Measurements from ENCODE around the gene PRR20G.

Gene PRR20G

DNA sequence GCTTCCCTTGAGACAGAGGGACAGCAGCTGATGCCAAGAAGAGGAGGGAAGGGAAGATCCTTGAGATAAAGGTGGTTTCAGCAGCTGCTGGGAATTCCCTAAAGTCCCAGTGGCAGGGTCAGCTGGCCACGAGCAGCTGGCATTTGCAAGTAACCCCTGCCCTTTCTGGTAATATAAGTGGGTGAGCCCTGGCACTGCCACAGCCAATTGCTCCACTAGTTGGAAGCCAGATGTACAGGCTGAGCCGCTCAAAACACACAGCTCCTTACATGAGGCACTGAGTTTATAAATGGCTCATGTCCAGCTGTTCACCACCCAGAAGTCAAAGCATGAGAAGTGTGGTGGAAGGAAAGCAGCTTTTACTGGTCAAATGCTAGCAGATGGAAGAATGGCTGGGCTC, 35.4 kb downstream of the PRR20G start:
- Histone ChIP-seq H3K9me3 (ENCODE audit: control insufficient read depth, low read depth, low read length) (peaks cover 24% of the 10 kb centered on the region), H3K9ac (ENCODE audit: low read length) (no peak overlapping the region), H3K27me3 (ENCODE audit: control insufficient read depth, insufficient read depth, low read length) (no peaks in the 10 kb centered on the region), H3K36me3 (ENCODE audit: control insufficient read depth, low read depth, low read length) (no peaks in the 10 kb centered on the region), H3K4me3 (ENCODE audit: low read length) (no peak overlapping the region), H3K27ac (ENCODE audit: low read length) (no peak overlapping the region), H3K4me1 (ENCODE audit: control insufficient read depth, low read depth, low read length) (no peaks in the 10 kb centered on the region)

DNA sequence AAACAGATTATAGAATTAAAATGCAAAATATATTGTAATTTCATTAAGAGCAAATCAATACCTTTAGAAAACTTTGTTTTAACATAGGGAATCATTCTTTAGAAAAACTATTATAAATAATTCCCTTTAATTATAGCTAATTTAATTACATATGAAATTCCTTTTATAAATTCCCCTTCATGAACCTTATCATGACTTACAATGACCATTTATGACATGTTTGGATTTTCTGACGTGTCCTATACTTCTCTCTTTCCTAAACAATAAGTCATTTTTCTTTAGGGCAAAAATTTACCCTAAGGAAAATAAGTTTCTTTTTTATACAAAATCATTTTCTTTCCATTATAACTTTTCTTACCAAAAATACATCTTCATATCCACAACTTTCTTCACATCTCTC, 37.8 kb downstream of the PRR20G start:
- no peaks in the 10 kb centered on the region for H3K27me3 ChIP-seq (ENCODE audit: control insufficient read depth, insufficient read depth, low read length)
- no peak overlapping the region for H3K27ac ChIP-seq (ENCODE audit: low read length)
- no peaks in the 10 kb centered on the region for H3K4me1 ChIP-seq (ENCODE audit: control insufficient read depth, low read depth, low read length)
- H3K4me3 ChIP-seq (ENCODE audit: low read length): no peak overlapping the region
- peaks cover 35% of the 10 kb centered on the region for H3K9me3 ChIP-seq (ENCODE audit: control insufficient read depth, low read depth, low read length)
- H3K36me3 ChIP-seq (ENCODE audit: control insufficient read depth, low read depth, low read length): no peaks in the 10 kb centered on the region
- no peak overlapping the region for H3K9ac ChIP-seq (ENCODE audit: low read length)

DNA sequence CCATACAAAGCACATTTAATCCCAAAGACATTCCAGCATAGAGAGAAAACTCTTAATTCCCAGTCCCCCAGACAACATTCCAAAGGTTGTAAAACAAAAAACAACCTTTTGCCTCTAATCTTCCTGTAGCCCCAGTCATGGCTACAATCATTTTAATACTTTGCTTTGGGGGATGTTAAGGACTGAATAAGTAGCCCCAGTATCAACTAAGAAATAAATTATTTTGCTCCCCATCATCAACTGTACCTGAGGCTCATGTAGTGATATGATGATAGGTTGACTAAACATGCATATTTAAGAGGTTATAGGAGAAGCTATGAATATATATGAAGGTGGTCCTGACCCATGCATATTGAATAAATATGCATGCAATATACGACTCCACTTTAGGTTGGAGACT, 40.6 kb downstream of the PRR20G start:
- Histone ChIP-seq H3K27ac (ENCODE audit: low read length) (no peak overlapping the region), H3K36me3 (ENCODE audit: control insufficient read depth, low read depth, low read length) (no peaks in the 10 kb centered on the region), H3K4me1 (ENCODE audit: control insufficient read depth, low read depth, low read length) (no peaks in the 10 kb centered on the region), H3K27me3 (ENCODE audit: control insufficient read depth, insufficient read depth, low read length) (no peaks in the 10 kb centered on the region), H3K4me3 (ENCODE audit: low read length) (no peak overlapping the region), H3K9ac (ENCODE audit: low read length) (no peak overlapping the region), H3K9me3 (ENCODE audit: control insufficient read depth, low read depth, low read length) (peaks cover 41% of the 10 kb centered on the region)

DNA sequence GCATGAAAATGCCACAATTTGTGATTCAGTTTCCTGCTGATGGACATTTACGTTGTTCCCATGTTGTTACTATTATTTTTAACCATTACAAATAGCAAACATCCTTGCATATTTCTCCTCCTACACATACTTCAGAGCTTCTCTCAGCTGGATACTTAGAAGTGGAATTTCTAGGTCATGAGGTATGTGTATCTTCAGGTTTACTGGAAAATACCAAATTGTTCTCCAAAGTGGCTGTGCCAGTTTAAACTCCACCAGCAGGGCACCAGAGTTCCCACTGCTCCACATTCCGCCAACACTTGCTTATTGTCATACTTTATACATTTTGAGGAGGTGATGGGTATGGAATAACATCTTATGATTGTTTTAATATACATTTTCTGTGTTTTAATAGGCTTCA, 49.2 kb downstream of the PRR20G start:
- H3K9me3 ChIP-seq (ENCODE audit: control insufficient read depth, low read depth, low read length): no peaks in the 10 kb centered on the region
- no peak overlapping the region for H3K27ac ChIP-seq (ENCODE audit: low read length)
- no peak overlapping the region for H3K4me3 ChIP-seq (ENCODE audit: low read length)
- H3K4me1 ChIP-seq (ENCODE audit: control insufficient read depth, low read depth, low read length): no peaks in the 10 kb centered on the region
- H3K36me3 ChIP-seq (ENCODE audit: control insufficient read depth, low read depth, low read length): no peaks in the 10 kb centered on the region
- no peak overlapping the region for H3K9ac ChIP-seq (ENCODE audit: low read length)
- no peaks in the 10 kb centered on the region for H3K27me3 ChIP-seq (ENCODE audit: control insufficient read depth, insufficient read depth, low read length)

DNA sequence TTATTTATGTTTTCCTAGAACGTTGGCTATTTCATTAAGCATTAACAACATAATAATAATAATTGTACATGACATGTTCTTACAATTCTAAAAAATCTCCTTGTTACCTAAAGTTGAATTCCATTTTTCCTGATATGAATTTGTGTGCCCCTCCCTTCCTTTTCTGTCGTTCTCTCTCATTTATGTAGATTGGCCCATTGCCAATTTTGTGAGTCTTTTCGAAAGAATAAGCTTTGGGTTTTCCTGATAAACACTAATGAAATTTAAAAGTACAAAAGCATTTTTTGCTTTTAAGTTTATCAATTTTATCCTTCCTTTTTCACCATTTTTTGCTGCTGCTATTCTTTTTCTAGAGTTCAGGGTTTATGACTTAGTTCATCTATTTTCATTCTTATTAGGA, 50.0 kb downstream of the PRR20G start:
- Histone ChIP-seq H3K27me3 (ENCODE audit: control insufficient read depth, insufficient read depth, low read length) (no peaks in the 10 kb centered on the region), H3K4me3 (ENCODE audit: low read length) (no peak overlapping the region), H3K36me3 (ENCODE audit: control insufficient read depth, low read depth, low read length) (no peaks in the 10 kb centered on the region), H3K4me1 (ENCODE audit: control insufficient read depth, low read depth, low read length) (no peaks in the 10 kb centered on the region), H3K27ac (ENCODE audit: low read length) (no peak overlapping the region), H3K9ac (ENCODE audit: low read length) (no peak overlapping the region), H3K9me3 (ENCODE audit: control insufficient read depth, low read depth, low read length) (no peaks in the 10 kb centered on the region)

DNA sequence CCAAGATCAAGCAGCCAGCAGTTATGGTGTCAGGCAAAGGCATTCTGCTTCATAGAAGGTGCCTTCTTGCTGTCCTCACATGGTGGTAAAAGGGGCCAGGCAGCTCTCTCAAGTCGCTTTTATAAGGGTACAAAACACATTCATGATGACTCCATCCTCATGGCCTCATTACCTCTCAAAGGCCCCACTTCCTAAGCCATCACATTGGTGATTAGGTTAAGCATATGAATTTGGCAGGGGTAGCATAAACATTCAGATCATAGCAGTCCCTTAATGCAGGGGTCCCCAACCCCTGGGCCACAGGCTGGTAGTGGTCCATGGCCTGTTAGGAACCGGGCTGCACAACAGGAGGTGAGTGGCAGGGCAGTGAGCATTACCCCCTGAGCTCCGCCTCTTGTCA, 52.1 kb downstream of the PRR20G start:
- H3K4me3 ChIP-seq (ENCODE audit: low read length): no peak overlapping the region
- H3K4me1 ChIP-seq (ENCODE audit: control insufficient read depth, low read depth, low read length): no peaks in the 10 kb centered on the region
- no peaks in the 10 kb centered on the region for H3K27me3 ChIP-seq (ENCODE audit: control insufficient read depth, insufficient read depth, low read length)
- no peak overlapping the region for H3K9ac ChIP-seq (ENCODE audit: low read length)
- H3K9me3 ChIP-seq (ENCODE audit: control insufficient read depth, low read depth, low read length): no peaks in the 10 kb centered on the region
- H3K36me3 ChIP-seq (ENCODE audit: control insufficient read depth, low read depth, low read length): no peaks in the 10 kb centered on the region
- no peak overlapping the region for H3K27ac ChIP-seq (ENCODE audit: low read length)

DNA sequence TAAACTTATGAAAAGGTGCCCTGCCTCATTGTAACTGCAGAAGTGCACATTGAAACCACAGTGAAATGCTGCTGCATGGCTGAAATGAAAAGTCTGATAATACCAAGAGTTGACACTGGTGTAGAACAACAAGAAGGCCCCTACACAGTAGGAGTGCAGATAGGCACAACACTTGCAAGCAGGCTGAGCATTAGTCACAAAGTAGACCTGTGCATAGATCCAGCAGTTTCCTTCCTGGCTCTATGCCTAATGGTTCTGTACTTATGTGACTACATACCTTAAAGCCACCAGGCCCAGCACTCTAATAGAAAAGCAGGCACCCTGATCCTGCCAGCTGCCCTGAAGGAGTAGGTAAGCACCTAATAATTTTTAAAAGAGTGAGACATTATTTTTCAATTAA, 53.1 kb downstream of the PRR20G start:
- no peaks in the 10 kb centered on the region for H3K9me3 ChIP-seq (ENCODE audit: control insufficient read depth, low read depth, low read length)
- no peak overlapping the region for H3K9ac ChIP-seq (ENCODE audit: low read length)
- no peak overlapping the region for H3K27ac ChIP-seq (ENCODE audit: low read length)
- H3K27me3 ChIP-seq (ENCODE audit: control insufficient read depth, insufficient read depth, low read length): no peaks in the 10 kb centered on the region
- no peaks in the 10 kb centered on the region for H3K4me1 ChIP-seq (ENCODE audit: control insufficient read depth, low read depth, low read length)
- no peak overlapping the region for H3K4me3 ChIP-seq (ENCODE audit: low read length)
- no peaks in the 10 kb centered on the region for H3K36me3 ChIP-seq (ENCODE audit: control insufficient read depth, low read depth, low read length)

All from iPS-18a (cell line).